Chondrocyte (in vitro differentiated cells): ENCODE results near the gene SLC26A4. TPM values are rescaled to one million over a fixed set of nuclear protein-coding genes. Genes with fewer than 3 reads are reported as not detected.

ENCODE experiments used
- DNase-seq: peaks from one replicate; pipeline ENCODE4 v3.0.0; 2021; ENCODE audit warnings: mixed read lengths, low spot score
- H3K27ac Mint-ChIP-seq: one replicate; pipeline ENCODE4 v1.8.0; 2021; ENCODE audit warnings: mild to moderate bottlenecking, moderate library complexity, mixed read lengths; ENCODE audit not compliant: unreplicated experiment
- H3K27me3 Mint-ChIP-seq: 2 replicates; pipeline ENCODE4 v1.8.0; 2021; ENCODE audit warnings: low read depth, mixed read lengths
- H3K36me3 Mint-ChIP-seq: 2 replicates; pipeline ENCODE4 v1.8.0; 2021; ENCODE audit warnings: low read depth, mixed read lengths
- H3K4me1 Mint-ChIP-seq: 2 replicates; pipeline ENCODE4 v1.8.0; 2021; ENCODE audit warnings: low read depth, mild to moderate bottlenecking, mixed read lengths
- H3K4me3 Mint-ChIP-seq: one replicate; pipeline ENCODE4 v1.8.0; 2021; ENCODE audit warnings: mild to moderate bottlenecking, moderate library complexity, mixed read lengths; ENCODE audit not compliant: unreplicated experiment
- H3K9me3 Mint-ChIP-seq: 2 replicates; pipeline ENCODE4 v1.8.0; 2021; ENCODE audit warnings: low read depth, mixed read lengths
- total RNA-seq: library from RNA; stranded (reverse); gene quantifications from 3 replicates; pipeline ENCODE4 v1.2.1, GENCODE V29; 2021
- TF ChIP-seq, protein P1 (sequence below): fragments of 200-600 bp; sonication (generic); IDR thresholded peaks from 2 replicates; pipeline ENCODE4 v1.5.0; 2021; ENCODE audit warnings: antibody characterized with exemption, mild to moderate bottlenecking, moderate library complexity

Gene SLC26A4
- total RNA-seq, 1 donor from 2014 or later, result 0.55 TPM

GRCh38 chr7:107678110-107678753, 17.6 kb downstream of the SLC26A4 start:
- H3K4me3 Mint-ChIP-seq, result no peak overlapping the region
- no peak for DNase-seq
- H3K36me3 Mint-ChIP-seq, result no peaks in the 10 kb centered on the region
- TF ChIP-seq, protein P1, sequence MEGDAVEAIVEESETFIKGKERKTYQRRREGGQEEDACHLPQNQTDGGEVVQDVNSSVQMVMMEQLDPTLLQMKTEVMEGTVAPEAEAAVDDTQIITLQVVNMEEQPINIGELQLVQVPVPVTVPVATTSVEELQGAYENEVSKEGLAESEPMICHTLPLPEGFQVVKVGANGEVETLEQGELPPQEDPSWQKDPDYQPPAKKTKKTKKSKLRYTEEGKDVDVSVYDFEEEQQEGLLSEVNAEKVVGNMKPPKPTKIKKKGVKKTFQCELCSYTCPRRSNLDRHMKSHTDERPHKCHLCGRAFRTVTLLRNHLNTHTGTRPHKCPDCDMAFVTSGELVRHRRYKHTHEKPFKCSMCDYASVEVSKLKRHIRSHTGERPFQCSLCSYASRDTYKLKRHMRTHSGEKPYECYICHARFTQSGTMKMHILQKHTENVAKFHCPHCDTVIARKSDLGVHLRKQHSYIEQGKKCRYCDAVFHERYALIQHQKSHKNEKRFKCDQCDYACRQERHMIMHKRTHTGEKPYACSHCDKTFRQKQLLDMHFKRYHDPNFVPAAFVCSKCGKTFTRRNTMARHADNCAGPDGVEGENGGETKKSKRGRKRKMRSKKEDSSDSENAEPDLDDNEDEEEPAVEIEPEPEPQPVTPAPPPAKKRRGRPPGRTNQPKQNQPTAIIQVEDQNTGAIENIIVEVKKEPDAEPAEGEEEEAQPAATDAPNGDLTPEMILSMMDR, result no peak
- no peaks in the 10 kb centered on the region for H3K4me1 Mint-ChIP-seq
- H3K27ac Mint-ChIP-seq, result no peak overlapping the region
- no peaks in the 10 kb centered on the region for H3K9me3 Mint-ChIP-seq
- peaks cover 12% of the 10 kb centered on the region for H3K27me3 Mint-ChIP-seq

- no peaks in the 10 kb centered on the region for H3K4me1 Mint-ChIP-seq
- H3K27me3 Mint-ChIP-seq, result no peaks in the 10 kb centered on the region
- no peak overlapping the region for H3K27ac Mint-ChIP-seq
- H3K9me3 Mint-ChIP-seq, result no peaks in the 10 kb centered on the region
- TF ChIP-seq, protein P1, result no peak
- no peaks in the 10 kb centered on the region for H3K36me3 Mint-ChIP-seq
- DNase-seq, result no peak
- H3K4me3 Mint-ChIP-seq, result no peak overlapping the region
These were observed 19.9 kb downstream of the SLC26A4 start for GRCh38 chr7:107680478-107680877.

- no peak for DNase-seq
- no peaks in the 10 kb centered on the region for H3K4me1 Mint-ChIP-seq
- TF ChIP-seq, protein P1, result no peak
- no peaks in the 10 kb centered on the region for H3K36me3 Mint-ChIP-seq
- H3K4me3 Mint-ChIP-seq, result no peak overlapping the region
- no peaks in the 10 kb centered on the region for H3K27me3 Mint-ChIP-seq
- no peaks in the 10 kb centered on the region for H3K9me3 Mint-ChIP-seq
- H3K27ac Mint-ChIP-seq, result no peak overlapping the region
These were observed 22.3 kb downstream of the SLC26A4 start for GRCh38 chr7:107682886-107683285.

GRCh38 chr7:107684287-107684686, 23.7 kb downstream of the SLC26A4 start:
- no peak overlapping the region for H3K27ac Mint-ChIP-seq
- no peaks in the 10 kb centered on the region for H3K9me3 Mint-ChIP-seq
- no peaks in the 10 kb centered on the region for H3K36me3 Mint-ChIP-seq
- no peaks in the 10 kb centered on the region for H3K4me1 Mint-ChIP-seq
- DNase-seq, result no peak
- TF ChIP-seq, protein P1, result no peak
- no peaks in the 10 kb centered on the region for H3K27me3 Mint-ChIP-seq
- H3K4me3 Mint-ChIP-seq, result no peak overlapping the region

DNA sequence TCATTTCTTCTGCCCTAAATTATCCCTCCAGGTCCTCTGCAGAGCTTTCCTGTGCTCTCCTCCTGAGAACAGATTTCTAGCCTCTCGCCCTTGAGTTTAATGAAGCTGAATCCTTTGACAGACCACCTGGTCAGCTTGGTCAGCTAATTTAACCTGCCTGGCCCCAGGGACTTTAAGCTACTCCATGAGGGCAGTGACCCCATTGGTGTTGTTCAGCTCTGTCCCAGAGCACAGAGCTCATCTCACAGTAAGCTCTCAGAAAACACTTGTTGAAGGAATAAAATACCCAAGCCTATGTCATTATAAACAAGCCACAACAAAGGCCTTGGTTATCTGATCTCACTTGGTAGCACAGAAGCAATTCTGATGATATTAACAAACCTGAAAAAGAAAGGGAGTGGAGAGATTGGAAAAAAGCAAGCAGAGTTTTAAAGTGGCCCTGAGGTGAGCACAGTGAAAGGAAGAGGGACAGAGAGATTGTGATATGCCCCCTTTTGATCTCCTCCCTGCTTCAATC, 24.4 kb downstream of the SLC26A4 start:
- H3K4me1 Mint-ChIP-seq, result peaks cover under 1% of the 10 kb centered on the region
- TF ChIP-seq, protein P1, result no peak
- no peaks in the 10 kb centered on the region for H3K9me3 Mint-ChIP-seq
- no peak for DNase-seq
- no peak overlapping the region for H3K27ac Mint-ChIP-seq
- H3K27me3 Mint-ChIP-seq, result no peaks in the 10 kb centered on the region
- no peak overlapping the region for H3K4me3 Mint-ChIP-seq
- H3K36me3 Mint-ChIP-seq, result no peaks in the 10 kb centered on the region
